ENCODE results near the gene VAV2.

VAV2 gene

DNA sequence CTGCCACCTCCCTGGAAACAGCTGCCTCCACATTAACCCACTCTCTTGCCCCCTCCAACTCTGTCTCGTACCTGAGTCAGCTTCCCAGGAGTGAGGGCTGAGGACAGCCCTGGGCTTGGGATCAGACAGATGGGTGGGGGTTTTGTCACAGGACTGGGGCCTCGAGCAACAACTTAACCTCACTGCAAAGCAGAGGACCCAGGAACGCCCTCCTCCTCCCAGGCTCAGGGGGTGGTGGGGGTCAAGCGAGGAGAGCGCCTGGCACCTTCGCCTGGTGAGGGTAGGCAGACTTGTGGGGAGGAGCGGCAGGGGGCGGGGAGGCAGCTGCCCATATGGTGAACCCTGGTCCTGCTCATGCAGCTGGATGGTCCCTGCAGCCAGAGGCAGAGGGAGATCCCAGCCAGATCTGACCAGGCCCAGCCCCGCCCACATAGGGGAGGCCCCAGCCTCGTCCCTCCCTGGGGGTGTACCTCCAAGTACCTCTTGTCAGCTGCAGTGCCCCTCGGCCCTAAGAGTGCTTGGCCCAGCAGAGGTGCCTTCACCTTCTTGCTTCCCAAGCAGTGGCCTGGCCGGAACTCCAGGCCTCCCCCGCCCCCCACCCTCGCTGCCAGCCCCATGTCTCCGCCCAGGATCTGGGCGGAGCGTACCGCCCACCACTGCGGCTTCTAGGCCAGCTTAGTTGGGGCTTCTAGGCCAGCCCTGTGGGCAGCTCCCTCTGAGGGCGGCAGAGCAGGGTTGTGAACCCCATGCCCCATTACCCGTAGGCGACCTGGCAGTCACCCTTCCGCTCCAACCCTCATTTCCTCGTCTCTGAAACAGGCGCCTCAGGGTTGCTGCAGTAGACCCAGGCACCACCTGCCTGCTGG, 254.1 kb downstream of the VAV2 start, which contains the start of gene SARDH:
Gene SARDH (minus strand): TSS at position 579 of the 866 bp plus-strand sequence. CDS start 4,179 bp downstream, outside the sequence.
- DNase-seq, result no peak

GRCh38 chr9:133737071-133737773, 254.9 kb downstream of the VAV2 start:
- no peak for DNase-seq

DNA sequence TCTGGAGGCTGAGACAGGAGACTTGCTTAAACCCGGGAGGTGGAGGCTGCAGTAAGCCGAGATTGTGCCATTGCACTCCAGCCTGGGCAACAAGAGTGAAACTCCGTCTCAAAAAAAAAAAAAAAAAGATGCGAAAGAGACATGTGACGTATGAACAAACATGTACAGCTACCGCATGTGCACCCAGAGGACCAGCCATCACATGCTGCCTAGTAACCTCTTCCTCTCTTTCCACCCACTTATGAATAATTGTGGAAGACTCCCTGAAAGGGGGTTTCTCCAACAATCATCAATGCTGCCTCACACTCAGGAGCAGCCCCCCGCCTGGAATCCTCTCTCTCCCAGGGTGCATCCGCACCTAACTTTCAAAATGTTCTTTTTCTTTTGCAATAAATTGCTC, 256.2 kb downstream of the VAV2 start:
- DNase-seq, result no peak

- no peak for DNase-seq
Observed at GRCh38 chr9:133735415-133735775, 256.7 kb downstream of the VAV2 start.

- DNase-seq, result no peak
Observed at GRCh38 chr9:133734590-133735414, 257.3 kb downstream of the VAV2 start.

DNA sequence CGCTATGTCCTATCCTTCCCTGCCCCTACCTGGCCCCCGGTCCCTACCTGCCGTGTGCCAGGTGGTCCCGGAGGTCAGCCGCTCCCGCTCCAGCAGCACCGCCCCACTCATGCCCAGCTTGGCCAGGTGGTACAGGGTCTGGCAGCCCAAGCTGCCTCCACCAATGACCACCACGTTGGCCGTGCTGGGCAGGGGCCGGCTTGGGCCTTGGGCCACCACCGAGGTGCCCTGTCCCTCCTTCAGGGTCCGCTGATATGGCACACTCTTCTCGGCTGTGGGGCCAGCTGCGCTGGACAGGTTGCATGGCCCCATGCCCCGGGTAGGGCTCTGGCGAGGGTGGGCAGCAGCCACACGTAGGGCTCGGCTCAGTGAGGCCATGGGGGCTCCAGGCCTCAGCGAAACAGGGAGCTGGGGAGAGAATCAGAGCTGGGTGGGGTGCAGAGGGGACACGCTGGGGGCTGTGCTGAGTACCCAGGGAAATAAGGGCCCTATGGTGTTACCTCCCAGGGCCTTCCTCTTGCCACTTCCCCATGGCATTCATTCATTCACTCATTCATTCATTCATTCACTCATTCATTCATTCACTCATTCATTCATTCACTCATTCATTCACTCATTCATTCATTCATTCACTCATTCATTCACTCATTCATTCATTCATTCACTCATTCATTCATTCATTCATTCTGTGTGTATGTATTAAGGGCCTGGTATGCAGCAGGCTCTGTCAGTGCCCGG, 258.2 kb downstream of the VAV2 start:
- no peak for DNase-seq

- DNase-seq, result no peak
Observed at GRCh38 chr9:133733421-133733795, 258.7 kb downstream of the VAV2 start.

DNA sequence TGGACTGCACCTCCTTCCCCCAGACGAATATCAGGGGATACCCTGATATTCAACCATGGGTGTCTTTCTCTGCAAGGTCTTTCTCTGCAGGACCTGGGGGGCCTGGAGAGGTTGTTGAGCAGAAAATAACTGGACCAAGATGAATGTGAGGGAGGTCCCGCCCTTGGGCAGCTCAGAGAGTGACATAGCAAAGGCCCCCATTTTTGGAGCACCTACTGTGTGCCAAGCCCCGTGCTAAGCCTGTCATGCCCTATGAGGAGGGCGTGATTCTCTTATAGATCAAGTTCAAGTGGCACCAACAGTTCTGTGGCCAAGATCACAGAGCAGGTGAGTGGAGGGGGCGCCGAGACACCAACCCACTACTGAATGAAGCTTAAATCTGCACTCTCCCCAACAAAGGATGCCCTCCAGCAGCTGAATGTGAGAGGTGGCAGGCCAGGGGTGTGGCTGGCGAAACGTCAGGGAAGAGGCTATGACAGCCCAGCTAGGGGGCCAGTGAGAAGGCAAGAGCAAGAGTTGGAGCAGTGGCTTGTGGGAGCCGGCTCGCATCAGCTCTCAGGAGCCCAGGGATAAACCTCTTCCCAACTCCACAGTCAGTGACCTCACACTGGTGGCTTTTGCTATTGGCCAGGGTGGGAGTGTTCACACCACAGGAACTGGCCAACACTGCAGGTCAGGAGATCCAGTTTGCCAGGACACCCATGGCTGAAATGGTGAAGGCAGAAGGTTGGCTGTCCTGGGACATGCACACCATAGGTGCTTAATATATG, 259.3 kb downstream of the VAV2 start:
- no peak for DNase-seq

DNA sequence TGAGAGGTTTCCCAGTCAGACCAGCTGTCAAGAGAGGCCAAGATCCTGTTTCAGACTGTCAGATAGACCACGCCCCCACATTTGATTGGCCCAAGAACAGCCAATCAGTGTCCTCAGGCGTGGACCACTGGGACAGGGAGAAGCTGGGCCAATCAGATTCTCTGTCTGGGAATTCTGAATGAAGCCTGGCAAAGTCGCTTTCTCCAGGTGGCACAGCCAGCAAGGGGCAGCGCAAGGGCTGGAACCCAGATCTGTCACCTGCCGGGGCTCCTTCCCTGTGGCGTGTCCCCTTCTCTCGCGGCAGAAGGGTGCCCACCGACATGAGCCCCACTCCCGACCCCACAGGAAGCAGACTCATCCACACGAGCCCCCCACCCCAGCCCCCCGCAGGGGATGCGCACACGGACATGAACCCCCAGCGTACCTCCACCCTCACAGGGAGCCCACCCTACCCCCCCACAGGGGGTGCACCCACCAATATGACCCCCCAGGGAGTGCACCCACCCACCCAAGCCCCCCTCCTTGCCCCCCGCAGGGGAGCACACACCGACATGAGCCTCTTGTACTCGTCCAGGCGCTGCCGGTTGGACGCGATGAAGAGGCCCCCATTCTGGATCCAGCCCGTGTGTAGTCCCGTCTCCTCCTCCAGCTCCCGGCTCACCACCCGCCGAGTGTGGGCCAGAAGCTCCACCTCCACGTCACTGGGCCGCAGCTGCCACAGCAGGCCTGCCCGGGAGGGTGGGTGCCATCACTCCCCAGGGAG, 260.1 kb downstream of the VAV2 start:
- DNase-seq, result no peak

DNA sequence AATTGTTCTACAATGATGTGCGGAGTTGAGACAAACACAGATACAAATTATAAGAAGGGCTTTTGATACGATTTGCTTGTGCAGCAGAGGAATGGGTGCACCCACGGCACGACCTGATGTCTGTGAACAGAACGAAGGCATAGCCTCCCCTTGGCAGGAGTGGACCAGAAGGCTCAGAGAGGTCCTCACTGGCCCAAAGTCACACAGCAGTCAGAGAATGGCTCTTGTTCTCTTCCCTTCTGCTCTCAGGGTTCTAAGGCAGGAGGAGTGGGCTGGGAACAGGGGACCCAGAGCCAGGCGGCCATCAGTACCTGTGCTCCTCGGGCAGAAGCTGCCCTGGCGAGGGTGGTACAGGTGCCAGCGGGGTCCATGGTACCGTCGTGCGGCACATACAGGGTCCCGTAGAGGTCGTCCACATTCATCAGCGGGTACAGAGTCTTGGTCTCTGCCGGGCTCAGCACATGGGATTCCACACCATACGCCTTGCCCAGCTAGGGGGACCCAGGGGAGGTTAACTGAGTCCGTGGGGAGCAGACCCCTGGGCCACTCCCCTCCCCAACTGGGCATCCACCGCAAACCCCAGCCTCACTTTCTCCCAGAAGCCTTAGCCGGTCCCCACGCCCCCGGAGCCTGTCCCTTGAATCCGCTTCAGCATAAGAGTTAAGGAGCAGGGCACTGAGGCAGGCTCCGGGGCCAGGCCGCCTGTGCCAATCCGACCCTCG, 261.0 kb downstream of the VAV2 start:
- no peak for DNase-seq

DNA sequence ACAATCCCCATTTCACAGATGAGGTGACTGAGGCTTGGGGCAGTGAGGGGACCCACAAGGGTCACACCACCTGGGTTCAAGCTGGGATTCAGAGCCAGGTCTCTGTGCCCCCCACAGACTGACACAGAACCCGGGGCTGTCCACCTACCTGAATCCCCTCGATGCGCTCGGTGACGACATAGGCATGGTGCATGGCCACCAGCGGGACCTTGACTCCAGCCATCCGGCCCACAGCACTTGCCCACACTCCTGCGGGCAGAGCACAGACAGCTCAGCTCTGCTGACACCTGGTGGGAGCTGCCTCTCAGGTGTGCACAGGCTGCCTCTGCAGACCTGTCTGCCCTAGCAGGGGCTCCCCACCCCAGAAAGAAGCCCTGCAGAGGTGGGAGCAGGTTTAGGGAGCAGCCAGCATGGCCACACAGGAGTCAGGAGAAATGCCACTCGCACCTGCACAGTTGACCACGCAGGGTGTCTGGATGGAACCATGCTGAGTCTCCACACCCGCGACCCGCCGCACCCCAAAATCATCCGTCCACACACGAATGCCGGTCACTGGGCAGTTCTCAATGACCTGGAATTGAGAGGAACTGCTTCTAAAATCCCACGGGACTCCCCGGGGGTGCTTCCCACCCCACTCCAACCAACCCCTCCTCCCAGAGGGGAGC, 262.4 kb downstream of the VAV2 start:
- no peak for DNase-seq

GRCh38 chr9:133728856-133729616, 263.1 kb downstream of the VAV2 start:
- no peak for DNase-seq

- no peak for DNase-seq
Observed at GRCh38 chr9:133727876-133728441, 264.2 kb downstream of the VAV2 start.

DNA sequence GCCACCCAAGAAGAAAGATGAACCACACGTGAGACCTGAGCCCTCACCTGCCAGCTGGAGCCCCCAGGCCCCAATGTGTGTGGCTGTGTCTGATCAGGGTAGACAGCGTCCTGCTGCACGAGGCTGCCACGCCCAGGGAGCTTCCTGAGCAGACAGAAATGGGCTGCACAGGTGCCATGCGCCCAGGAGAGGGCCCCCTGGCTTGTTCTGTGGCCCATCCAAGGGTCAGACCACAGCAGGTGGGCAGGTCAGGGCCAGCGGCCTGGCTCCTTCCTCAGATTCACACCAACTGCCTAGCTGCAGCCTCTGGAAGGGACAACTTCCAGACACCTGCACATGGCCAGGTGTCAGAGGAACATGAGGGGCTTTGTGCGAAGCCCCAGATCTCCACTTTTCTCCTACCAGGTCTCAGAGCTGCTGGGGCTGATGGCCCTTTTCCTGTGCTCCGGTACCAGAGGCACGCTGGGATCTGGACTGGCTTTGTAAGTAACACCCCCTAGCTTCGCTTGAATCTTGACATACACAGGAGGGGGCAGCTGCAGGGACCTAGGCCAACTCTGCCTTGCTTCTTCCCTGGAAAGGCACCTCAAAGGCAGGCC, 264.7 kb downstream of the VAV2 start:
- no peak for DNase-seq

GRCh38 chr9:133726401-133727276, 265.5 kb downstream of the VAV2 start:
- DNase-seq, result peak; percentile 25 to 35

GRCh38 chr9:133725886-133726285, 266.2 kb downstream of the VAV2 start:
- DNase-seq, result no peak
